OCI-LY3 (cell line): ENCODE data around the gene NOL11.
"Not testable (repeated sequence)": the region's sequence is repeated elsewhere in the genome, so short reads cannot be mapped to it uniquely, and the experiment has no call there.

Experiments used
- H2AFZ ChIP-seq: fragments of 200-600, 300-600 bp; shearing (Covaris generic); 2 replicates; pipeline ENCODE4 v1.6.0; 2014; ENCODE audit warnings: antibody characterized with exemption, low read depth, low read length
- H3K27ac ChIP-seq: fragments of 200-600, 300-600 bp; sonication (generic); 2 replicates; pipeline ENCODE4 v1.5.1; 2014; ENCODE audit warnings: mild to moderate bottlenecking, low read length, moderate library complexity, mixed read lengths
- H3K27me3 ChIP-seq: fragments of 200-600, 300-600 bp; sonication (generic); 2 replicates; pipeline ENCODE4 v1.6.1; 2014; ENCODE audit warnings: low read depth, low read length, mixed read lengths
- H3K36me3 ChIP-seq: fragments of 200-600, 300-600 bp; sonication (generic); replicated peaks from 2 replicates; pipeline ENCODE3; 2014; ENCODE audit warnings: low read depth, low read length, mixed read lengths
- H3K4me1 ChIP-seq: fragments of 300-600, 200-600 bp; sonication (generic); 2 replicates; pipeline ENCODE4 v1.6.1; 2014; ENCODE audit warnings: low read length, mixed read lengths
- H3K4me2 ChIP-seq: fragments of 200-600, 300-600 bp; sonication (generic); 2 replicates; pipeline ENCODE4 v1.6.1; 2014; ENCODE audit warnings: low read length, mixed read lengths
- H3K4me3 ChIP-seq: fragments of 300-600, 200-600 bp; sonication (generic); 2 replicates; pipeline ENCODE4 v1.5.1; 2014; ENCODE audit warnings: antibody characterized with exemption, mild to moderate bottlenecking, low read length, moderate library complexity
- H3K79me2 ChIP-seq: fragments of 300-600, 200-600 bp; shearing (Covaris generic); 2 replicates; pipeline ENCODE4 v1.6.1; 2014; ENCODE audit warnings: mild to moderate bottlenecking, low read length, mixed read lengths
- H3K9ac ChIP-seq: fragments of 300-600, 200-600 bp; shearing (Covaris generic); 2 replicates; pipeline ENCODE4 v1.6.0; 2014; ENCODE audit warnings: mild to moderate bottlenecking, low read length, moderate library complexity
- H3K9me3 ChIP-seq: fragments of 200-600, 300-600 bp; shearing (Covaris generic); 2 replicates; pipeline ENCODE4 v1.6.1; 2014; ENCODE audit warnings: low read length, mixed read lengths; ENCODE audit not compliant: insufficient read depth
- H4K20me1 ChIP-seq: fragments of 200-600, 300-600 bp; sonication (generic); 2 replicates; pipeline ENCODE4 v1.6.1; 2016; ENCODE audit warnings: low read length, mixed read lengths; ENCODE audit not compliant: insufficient read depth
- EZH2phosphoT487 ChIP-seq: fragments of 200-600 bp; shearing (Covaris generic); IDR thresholded peaks from 2 replicates; pipeline ENCODE4 v1.6.1; 2018; ENCODE audit warnings: antibody characterized with exemption, mixed run types, low read depth
- TF ChIP-seq, protein P1 (sequence below): fragments of 200-600, 300-600 bp; sonication (generic); IDR thresholded peaks from 2 replicates; pipeline ENCODE4 v1.5.1; 2014; ENCODE audit warnings: antibody characterized with exemption, low read length, low read depth

Gene NOL11

DNA sequence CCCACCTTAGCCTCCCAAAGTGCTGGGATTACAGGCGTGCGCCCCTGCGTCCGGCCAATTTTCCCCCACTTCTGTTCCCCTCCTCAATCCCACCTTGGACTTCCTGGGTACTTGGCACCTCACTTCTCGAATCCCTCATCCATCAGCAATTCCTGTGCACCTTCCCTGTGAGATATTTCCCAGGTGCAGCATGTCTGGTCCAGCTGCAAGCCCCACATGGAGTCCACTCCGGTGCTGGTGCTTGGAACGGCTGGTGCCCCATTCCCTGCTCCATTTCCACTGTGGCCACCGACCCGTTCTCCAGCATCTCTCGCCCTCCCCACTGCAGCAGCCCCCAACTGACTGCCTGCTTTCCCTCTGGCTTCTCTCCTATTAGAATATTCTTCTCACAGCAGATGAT is 35.3 kb downstream of the NOL11 start:
- no peaks in the 10 kb centered on the region for H4K20me1 ChIP-seq
- no peak overlapping the region for H3K4me3 ChIP-seq
- no peak overlapping the region for H3K27ac ChIP-seq
- H3K9me3 ChIP-seq = no peaks in the 10 kb centered on the region
- H2AFZ ChIP-seq = no peak overlapping the region
- TF ChIP-seq, protein P1, sequence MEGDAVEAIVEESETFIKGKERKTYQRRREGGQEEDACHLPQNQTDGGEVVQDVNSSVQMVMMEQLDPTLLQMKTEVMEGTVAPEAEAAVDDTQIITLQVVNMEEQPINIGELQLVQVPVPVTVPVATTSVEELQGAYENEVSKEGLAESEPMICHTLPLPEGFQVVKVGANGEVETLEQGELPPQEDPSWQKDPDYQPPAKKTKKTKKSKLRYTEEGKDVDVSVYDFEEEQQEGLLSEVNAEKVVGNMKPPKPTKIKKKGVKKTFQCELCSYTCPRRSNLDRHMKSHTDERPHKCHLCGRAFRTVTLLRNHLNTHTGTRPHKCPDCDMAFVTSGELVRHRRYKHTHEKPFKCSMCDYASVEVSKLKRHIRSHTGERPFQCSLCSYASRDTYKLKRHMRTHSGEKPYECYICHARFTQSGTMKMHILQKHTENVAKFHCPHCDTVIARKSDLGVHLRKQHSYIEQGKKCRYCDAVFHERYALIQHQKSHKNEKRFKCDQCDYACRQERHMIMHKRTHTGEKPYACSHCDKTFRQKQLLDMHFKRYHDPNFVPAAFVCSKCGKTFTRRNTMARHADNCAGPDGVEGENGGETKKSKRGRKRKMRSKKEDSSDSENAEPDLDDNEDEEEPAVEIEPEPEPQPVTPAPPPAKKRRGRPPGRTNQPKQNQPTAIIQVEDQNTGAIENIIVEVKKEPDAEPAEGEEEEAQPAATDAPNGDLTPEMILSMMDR = no peak
- TF ChIP-seq EZH2phosphoT487 = no peak
- no peaks in the 10 kb centered on the region for H3K27me3 ChIP-seq
- H3K4me2 ChIP-seq = no peak overlapping the region
- H3K36me3 ChIP-seq = peaks cover 22% of the 10 kb centered on the region
- H3K4me1 ChIP-seq = no peaks in the 10 kb centered on the region
- H3K79me2 ChIP-seq = no peaks in the 10 kb centered on the region
- H3K9ac ChIP-seq = no peak overlapping the region

DNA sequence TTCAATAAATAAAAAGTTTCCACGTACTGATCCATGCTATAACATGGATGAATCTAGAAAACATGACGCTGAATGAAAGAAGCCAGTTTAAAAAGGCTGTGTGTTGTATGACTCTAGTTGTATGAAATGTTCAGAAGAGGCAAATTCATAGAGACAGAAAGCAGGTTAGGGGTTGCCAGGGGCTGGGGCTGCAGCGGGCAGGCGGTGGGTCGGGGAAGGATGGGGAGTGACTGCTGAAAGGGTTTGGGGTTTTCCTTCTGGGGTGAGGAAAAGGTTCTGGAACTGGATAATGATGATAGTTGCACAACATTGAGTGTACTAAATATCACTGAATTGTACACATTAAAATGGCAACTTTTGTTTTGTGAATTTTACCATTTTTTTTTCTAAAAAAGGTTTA is 36.3 kb downstream of the NOL11 start:
- H3K36me3 ChIP-seq = peaks cover 15% of the 10 kb centered on the region
- H3K27ac ChIP-seq = no peak overlapping the region
- H3K9me3 ChIP-seq = no peaks in the 10 kb centered on the region
- no peaks in the 10 kb centered on the region for H4K20me1 ChIP-seq
- H3K4me3 ChIP-seq = no peak overlapping the region
- no peaks in the 10 kb centered on the region for H3K4me1 ChIP-seq
- no peaks in the 10 kb centered on the region for H3K79me2 ChIP-seq
- H2AFZ ChIP-seq = no peak overlapping the region
- no peaks in the 10 kb centered on the region for H3K27me3 ChIP-seq
- H3K4me2 ChIP-seq = no peak overlapping the region
- no peak overlapping the region for H3K9ac ChIP-seq
- TF ChIP-seq, protein P1 = no peak
- no peak for TF ChIP-seq EZH2phosphoT487

DNA sequence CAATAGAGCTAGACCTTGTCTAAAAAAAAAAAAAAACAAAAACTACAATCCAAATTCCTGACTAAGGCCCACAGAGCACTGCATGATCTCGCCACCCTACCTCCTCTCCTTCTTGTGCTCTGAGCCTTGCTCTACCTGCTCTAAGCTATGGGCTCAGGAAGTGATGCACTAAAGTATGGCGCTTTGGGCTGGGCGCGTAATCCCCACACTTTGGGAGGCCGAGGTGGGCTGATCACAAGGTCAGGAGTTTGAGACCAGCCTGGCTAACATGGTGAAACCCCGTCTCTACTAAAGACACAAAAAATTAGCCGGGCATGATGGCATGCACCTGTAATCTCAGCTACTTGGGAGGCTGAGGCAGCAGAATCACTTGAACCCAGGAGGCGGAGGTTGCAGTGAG is 37.0 kb downstream of the NOL11 start:
- H3K4me1 ChIP-seq, H3K27ac ChIP-seq, H3K9ac ChIP-seq, H3K27me3 ChIP-seq, H3K9me3 ChIP-seq, H2AFZ ChIP-seq, H3K79me2 ChIP-seq, H3K4me2 ChIP-seq, H4K20me1 ChIP-seq, H3K4me3 ChIP-seq: not testable (repeated sequence)
- peaks cover 14% of the 10 kb centered on the region for H3K36me3 ChIP-seq

DNA sequence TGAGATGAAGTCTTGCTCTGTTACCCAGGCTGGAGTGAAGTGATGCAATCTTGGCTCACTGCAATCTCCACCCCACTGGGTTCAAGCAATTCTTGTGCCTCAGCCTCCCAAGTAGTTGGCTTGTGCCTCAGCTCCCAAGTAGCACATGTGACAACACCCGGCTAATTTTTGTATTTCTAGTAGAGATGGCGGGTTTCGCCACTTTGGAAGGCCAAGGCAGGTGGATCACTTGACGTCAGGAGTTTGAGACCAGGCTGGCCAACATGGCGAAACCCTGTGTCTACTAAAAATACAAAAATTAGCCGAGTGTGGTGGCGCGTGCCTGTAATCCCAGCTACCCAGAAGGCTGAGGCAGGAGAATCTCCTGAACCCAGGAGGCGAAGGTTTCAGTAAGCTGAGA is 39.0 kb downstream of the NOL11 start:
- not testable (repeated sequence) for H3K27ac ChIP-seq, H3K27me3 ChIP-seq, H3K36me3 ChIP-seq, H3K79me2 ChIP-seq, H3K4me2 ChIP-seq, H4K20me1 ChIP-seq, H3K9ac ChIP-seq, H3K9me3 ChIP-seq, H3K4me1 ChIP-seq, H3K4me3 ChIP-seq, H2AFZ ChIP-seq

DNA sequence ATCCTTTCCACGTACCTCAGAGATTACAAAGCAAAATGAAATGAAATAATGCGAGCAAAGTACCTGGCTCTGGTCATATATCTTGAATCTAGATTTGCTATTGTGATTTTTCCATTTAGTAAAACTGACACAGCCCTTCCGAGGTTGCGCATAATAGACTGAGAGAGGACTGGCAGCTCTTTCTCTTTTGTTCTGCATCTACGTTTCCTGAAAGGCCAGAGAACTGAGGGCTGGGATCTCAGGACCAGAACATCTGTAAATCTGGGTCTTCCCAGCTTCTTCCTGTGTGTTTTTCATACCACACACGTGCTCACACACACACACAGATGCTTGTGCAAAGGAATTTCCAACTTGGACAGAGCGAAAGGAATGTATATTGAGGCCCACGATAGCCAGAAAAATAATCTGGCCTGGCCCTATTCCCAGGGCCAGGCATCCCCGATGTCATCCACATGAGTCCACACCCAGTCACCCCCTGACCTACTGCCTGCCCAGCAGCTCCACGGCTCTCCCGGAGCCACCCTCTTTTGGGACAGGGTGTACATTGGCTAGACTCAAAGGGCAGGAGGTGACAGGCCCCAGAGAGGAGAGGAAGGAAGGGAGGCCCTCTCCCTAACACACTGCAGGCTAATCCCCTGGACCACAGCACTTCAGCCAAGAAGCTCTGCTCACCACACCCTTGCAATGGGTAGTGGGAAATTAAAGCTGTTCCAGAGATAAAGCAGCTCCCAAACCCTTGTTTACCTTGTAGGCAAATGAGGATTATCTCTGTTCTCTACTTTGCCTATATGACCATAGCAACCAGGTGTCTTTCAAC is 41.8 kb downstream of the NOL11 start:
- H2AFZ ChIP-seq = no peak overlapping the region
- TF ChIP-seq, protein P1 = no peak
- no peak for TF ChIP-seq EZH2phosphoT487
- H3K4me2 ChIP-seq = no peak overlapping the region

More for the DNA sequence above, 41.8 kb downstream of the NOL11 start:
- Histone ChIP-seq H3K4me3 (no peak overlapping the region), H4K20me1 (no peaks in the 10 kb centered on the region), H3K9me3 (no peaks in the 10 kb centered on the region), H3K4me1 (no peaks in the 10 kb centered on the region), H3K9ac (no peak overlapping the region), H3K79me2 (no peaks in the 10 kb centered on the region), H3K27me3 (no peaks in the 10 kb centered on the region), H3K27ac (no peak overlapping the region), H3K36me3 (no peaks in the 10 kb centered on the region)
